Mesendoderm (in vitro differentiated cells): ENCODE measurements around the gene BBS9.
"Not testable (repeated sequence)": the region's sequence is repeated elsewhere in the genome, so short reads cannot be mapped to it uniquely, and the experiment has no call there.

Experiments
- DNase-seq: peaks from one replicate; pipeline ENCODE4 v3.0.0; 2013
- H2AK5ac ChIP-seq: 2 replicates; pipeline ENCODE4 v1.6.1; 2013; ENCODE audit warnings: low read length, inconsistent platforms
- H2BK120ac ChIP-seq: 2 replicates; pipeline ENCODE4 v1.6.1; 2013; ENCODE audit warnings: low read depth, mild to moderate bottlenecking, low read length, moderate library complexity, mixed read lengths
- H2BK15ac ChIP-seq: replicated peaks from 2 replicates; pipeline ENCODE4 v1.6.1; 2013; ENCODE audit warnings: low read depth, mild to moderate bottlenecking, moderate library complexity
- H2BK5ac ChIP-seq: 2 replicates; pipeline ENCODE4 v1.6.1; 2013; ENCODE audit warnings: low read length, inconsistent platforms
- H3K18ac ChIP-seq: 2 replicates; pipeline ENCODE4 v1.6.1; 2013; ENCODE audit warnings: mild to moderate bottlenecking, low read length, mixed read lengths
- H3K23ac ChIP-seq: one replicate; pipeline ENCODE4 v1.6.1; 2013; ENCODE audit warnings: low read length
- H3K27ac ChIP-seq: 2 replicates; pipeline ENCODE4 v1.5.1; 2013; ENCODE audit warnings: low read depth, mild to moderate bottlenecking, inconsistent platforms, low read length, moderate library complexity
- H3K27me3 ChIP-seq: 2 replicates; pipeline ENCODE4 v1.6.1; 2013; ENCODE audit warnings: low read length, control low read depth, mild to moderate bottlenecking, inconsistent platforms; ENCODE audit not compliant: insufficient read depth, poor library complexity
- H3K36me3 ChIP-seq: 2 replicates; pipeline ENCODE4 v1.6.1; 2013; ENCODE audit warnings: low read length, inconsistent platforms; ENCODE audit not compliant: control insufficient read depth, insufficient read depth
- H3K4ac ChIP-seq: one replicate; pipeline ENCODE4 v1.6.1; 2013; ENCODE audit warnings: low read depth, mild to moderate bottlenecking, low read length, moderate library complexity
- H3K4me1 ChIP-seq: 2 replicates; pipeline ENCODE4 v1.6.1; 2013; ENCODE audit warnings: low read depth, low read length, inconsistent platforms; ENCODE audit not compliant: control insufficient read depth
- H3K4me2 ChIP-seq: 2 replicates; pipeline ENCODE4 v1.6.1; 2013; ENCODE audit warnings: low read length
- H3K4me3 ChIP-seq: 2 replicates; pipeline ENCODE4 v1.5.1; 2013; ENCODE audit warnings: mild to moderate bottlenecking, low read length
- H3K56ac ChIP-seq: one replicate; pipeline ENCODE4 v1.6.1; 2013; ENCODE audit warnings: low read length
- H3K79me1 ChIP-seq: 2 replicates; pipeline ENCODE4 v1.6.1; 2013; ENCODE audit warnings: low read length, inconsistent platforms
- H3K79me2 ChIP-seq: 2 replicates; pipeline ENCODE4 v1.6.1; 2013; ENCODE audit warnings: mild to moderate bottlenecking, low read length; ENCODE audit not compliant: control insufficient read depth, insufficient read depth
- H3K9ac ChIP-seq: 2 replicates; pipeline ENCODE4 v1.6.1; 2013; ENCODE audit warnings: low read length, inconsistent platforms
- H4K5ac ChIP-seq: one replicate; pipeline ENCODE4 v1.6.1; 2013; ENCODE audit warnings: low read length
- H4K8ac ChIP-seq: one replicate; pipeline ENCODE4 v1.6.1; 2013; ENCODE audit warnings: low read depth, mild to moderate bottlenecking, control low read depth, low read length, moderate library complexity
- WGBS: extraction: QIAGEN DNeasy Blood & Tissue Kit; methylation state at CpG from one replicate; pipeline ENCODE4 v1.1.7; 2013; ENCODE audit warnings: low lambda C conversion rate, missing lambda C conversion rate; ENCODE audit not compliant: insufficient coverage; ENCODE audit errors: extremely low coverage; 5-methylcytosine and 5-hydroxymethylcytosine counted together

Gene BBS9

DNA sequence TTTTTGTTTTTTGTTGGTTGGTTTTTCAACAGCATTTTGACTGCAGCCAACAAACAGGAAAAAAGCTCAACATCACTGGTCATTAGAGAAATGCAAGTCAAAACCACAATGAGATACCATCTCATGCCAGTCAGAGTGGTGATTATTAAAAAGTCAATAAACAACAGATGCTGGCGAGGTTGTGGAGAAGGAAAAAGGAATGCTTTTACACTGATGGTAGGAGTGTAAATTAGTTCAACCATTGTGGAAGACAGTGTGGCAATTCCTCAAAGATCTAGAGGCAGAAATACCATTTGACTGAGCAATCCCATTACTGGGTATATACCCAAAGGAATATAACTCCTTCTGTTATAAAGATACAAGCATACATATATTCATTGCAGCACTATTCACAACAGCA, 355.1 kb downstream of the BBS9 start:
- not testable (repeated sequence) for H3K9ac ChIP-seq, H2BK120ac ChIP-seq, H3K79me2 ChIP-seq, H3K4me2 ChIP-seq, H2BK15ac ChIP-seq, H3K27ac ChIP-seq, DNase-seq, H3K4me3 ChIP-seq, H3K36me3 ChIP-seq, H2AK5ac ChIP-seq, H4K8ac ChIP-seq, H3K56ac ChIP-seq, H3K18ac ChIP-seq, H3K4ac ChIP-seq, H3K23ac ChIP-seq, H3K79me1 ChIP-seq, H3K4me1 ChIP-seq, H3K27me3 ChIP-seq, H2BK5ac ChIP-seq, H4K5ac ChIP-seq
- no CpG with 5 or more reads among the region's 1 CpG for WGBS

- Histone ChIP-seq H3K4me1 (no peaks in the 10 kb centered on the region), H4K8ac (no peak overlapping the region), H3K27ac (no peak overlapping the region), H3K79me1 (no peaks in the 10 kb centered on the region), H2AK5ac (no peak overlapping the region), H3K18ac (no peak overlapping the region), H3K56ac (no peak overlapping the region), H2BK15ac (no peak overlapping the region), H3K9ac (no peak overlapping the region), H3K23ac (no peak overlapping the region), H2BK120ac (no peak overlapping the region), H3K4me2 (no peak overlapping the region), H3K36me3 (no peaks in the 10 kb centered on the region), H3K4ac (no peak overlapping the region), H3K27me3 (no peaks in the 10 kb centered on the region), H3K79me2 (no peaks in the 10 kb centered on the region), H2BK5ac (no peak overlapping the region), H3K4me3 (no peak overlapping the region), H4K5ac (no peak overlapping the region)
- no peak for DNase-seq
- no CpG with 5 or more reads among the region's 4 CpGs for WGBS
Observed at GRCh38 chr7:33485747-33486493, 356.6 kb downstream of the BBS9 start.

DNA sequence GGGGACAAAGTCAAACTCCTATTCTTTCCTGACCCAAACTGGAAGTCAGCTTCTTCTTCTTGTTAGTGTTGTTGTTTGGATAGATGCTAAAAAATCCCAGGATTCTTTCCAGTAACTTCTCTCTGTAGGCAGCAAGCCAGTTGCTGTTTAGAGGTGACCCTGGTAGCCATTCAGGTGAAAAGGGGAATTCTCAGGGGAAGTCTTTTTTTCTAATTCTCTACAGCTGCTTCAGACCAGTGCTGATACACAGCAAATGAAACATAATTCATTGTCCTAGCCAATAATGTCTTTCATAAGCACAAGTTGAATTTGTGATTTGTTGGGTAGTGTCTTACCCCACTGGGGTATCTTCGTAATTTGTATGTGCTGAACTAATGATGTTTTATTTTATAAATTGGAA, 357.3 kb downstream of the BBS9 start:
- Histone ChIP-seq H3K27ac (no peak overlapping the region), H3K23ac (no peak overlapping the region), H3K56ac (no peak overlapping the region), H3K4ac (no peak overlapping the region), H3K4me1 (no peaks in the 10 kb centered on the region), H3K27me3 (no peaks in the 10 kb centered on the region), H2BK5ac (no peak overlapping the region), H4K5ac (no peak overlapping the region), H3K9ac (no peak overlapping the region), H3K18ac (no peak overlapping the region), H2AK5ac (no peak overlapping the region), H3K79me1 (no peaks in the 10 kb centered on the region), H3K4me2 (no peak overlapping the region), H3K36me3 (no peaks in the 10 kb centered on the region), H2BK15ac (no peak overlapping the region), H4K8ac (no peak overlapping the region), H2BK120ac (no peak overlapping the region), H3K79me2 (no peaks in the 10 kb centered on the region), H3K4me3 (no peak overlapping the region)
- WGBS: no CpG with 5 or more reads among the region's 1 CpG
- DNase-seq: no peak

DNA sequence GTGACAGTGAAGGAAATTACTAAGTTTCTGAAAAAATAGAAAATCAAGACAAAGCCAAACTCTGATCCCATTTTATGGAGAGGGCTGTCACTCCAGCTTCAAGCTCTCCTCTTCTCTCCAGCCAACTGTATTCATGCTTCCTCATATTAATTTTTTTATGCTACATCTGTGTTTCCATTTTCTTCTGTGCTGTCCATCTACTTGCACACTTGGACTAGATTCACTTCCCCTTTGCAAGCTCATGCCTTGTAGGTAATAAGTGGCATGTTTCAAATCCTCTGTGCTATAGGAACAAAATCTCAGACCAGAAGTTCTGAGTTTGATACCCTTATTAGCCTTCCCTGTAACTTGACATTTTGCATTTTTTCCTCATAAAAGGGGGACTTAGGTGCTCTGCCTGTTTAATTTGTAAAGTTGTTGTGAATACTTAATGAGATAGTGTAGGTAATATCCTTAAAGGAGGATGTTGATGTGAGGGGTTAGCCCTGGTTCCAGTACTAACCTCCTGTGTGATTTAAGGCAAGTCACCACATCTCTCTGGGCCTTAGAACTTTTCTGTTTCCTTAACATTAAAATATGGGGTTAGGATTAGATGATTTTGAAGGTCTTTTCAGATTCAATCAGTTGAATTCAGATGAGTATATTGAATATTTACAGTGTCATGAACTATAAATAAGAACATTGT, 358.8 kb downstream of the BBS9 start:
- no peak overlapping the region for H2BK15ac ChIP-seq
- no peak overlapping the region for H4K8ac ChIP-seq
- no peak overlapping the region for H3K56ac ChIP-seq
- no peaks in the 10 kb centered on the region for H3K36me3 ChIP-seq
- H3K27ac ChIP-seq: no peak overlapping the region
- H3K79me2 ChIP-seq: no peaks in the 10 kb centered on the region
- H3K4me1 ChIP-seq: no peaks in the 10 kb centered on the region
- no peak overlapping the region for H2BK120ac ChIP-seq
- no peak overlapping the region for H3K9ac ChIP-seq
- H3K79me1 ChIP-seq: no peaks in the 10 kb centered on the region
- no peak for DNase-seq
- no peak overlapping the region for H2AK5ac ChIP-seq
- no peak overlapping the region for H3K4me2 ChIP-seq
- H3K27me3 ChIP-seq: no peaks in the 10 kb centered on the region
- H2BK5ac ChIP-seq: no peak overlapping the region
- H4K5ac ChIP-seq: no peak overlapping the region
- no peak overlapping the region for H3K4me3 ChIP-seq
- no peak overlapping the region for H3K23ac ChIP-seq
- H3K18ac ChIP-seq: no peak overlapping the region
- H3K4ac ChIP-seq: no peak overlapping the region

- Histone ChIP-seq H2BK15ac (no peak overlapping the region), H3K4me3 (no peak overlapping the region), H3K56ac (no peak overlapping the region), H3K9ac (no peak overlapping the region), H4K8ac (no peak overlapping the region), H3K27ac (no peak overlapping the region), H3K36me3 (no peaks in the 10 kb centered on the region), H3K23ac (no peak overlapping the region), H3K4me1 (peaks cover 3% of the 10 kb centered on the region), H3K79me1 (no peaks in the 10 kb centered on the region), H3K27me3 (no peaks in the 10 kb centered on the region), H4K5ac (no peak overlapping the region), H3K79me2 (no peaks in the 10 kb centered on the region), H2AK5ac (no peak overlapping the region), H3K4me2 (no peak overlapping the region), H3K18ac (no peak overlapping the region), H2BK5ac (no peak overlapping the region), H2BK120ac (no peak overlapping the region), H3K4ac (no peak overlapping the region)
- DNase-seq: peak; percentile 4
Observed at GRCh38 chr7:33494474-33494873, 365.1 kb downstream of the BBS9 start.

DNA sequence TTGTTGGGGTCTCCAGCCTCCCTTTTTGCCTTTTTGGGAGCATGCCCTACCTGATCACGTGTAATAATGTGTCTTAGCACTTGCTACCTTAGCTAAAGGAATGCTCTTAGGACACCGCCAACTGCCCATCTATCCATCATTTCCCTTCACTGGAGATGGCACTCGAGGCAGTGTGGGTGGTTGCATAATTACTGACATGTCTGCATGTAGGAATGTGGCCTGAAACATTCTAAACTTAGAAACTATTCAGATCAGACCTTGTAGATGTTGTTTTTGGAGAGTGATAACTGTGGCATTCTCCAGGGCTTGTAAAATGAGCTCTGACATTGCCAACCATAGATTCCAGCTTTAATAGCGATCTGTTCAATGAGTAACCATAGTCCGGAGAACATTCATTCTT, 365.8 kb downstream of the BBS9 start:
- Histone ChIP-seq H2BK15ac (no peak overlapping the region), H2BK120ac (no peak overlapping the region), H3K4me2 (no peak overlapping the region), H3K79me2 (no peaks in the 10 kb centered on the region), H2BK5ac (no peak overlapping the region), H3K56ac (no peak overlapping the region), H3K27ac (no peak overlapping the region), H3K36me3 (no peaks in the 10 kb centered on the region), H4K5ac (no peak overlapping the region), H2AK5ac (no peak overlapping the region), H3K18ac (no peak overlapping the region), H3K4ac (no peak overlapping the region), H3K4me3 (no peak overlapping the region), H3K4me1 (peaks cover 3% of the 10 kb centered on the region), H3K79me1 (no peaks in the 10 kb centered on the region), H3K23ac (no peak overlapping the region), H4K8ac (no peak overlapping the region), H3K27me3 (no peaks in the 10 kb centered on the region), H3K9ac (no peak overlapping the region)
- peak; percentile 22 for DNase-seq
- no CpG with 5 or more reads among the region's 5 CpGs for WGBS
